Rectal smooth muscle tissue (tissue), 1 donor: ENCODE results near the gene GBX1.

Experiments used
- H3K27ac ChIP-seq: one replicate; pipeline ENCODE4 v1.7.0; 2013; ENCODE audit warnings: low read depth, low read length, inconsistent platforms
- H3K27me3 ChIP-seq: one replicate; pipeline ENCODE4 v1.7.0; 2013; ENCODE audit warnings: low read length; ENCODE audit not compliant: control insufficient read depth, insufficient read depth
- H3K36me3 ChIP-seq: one replicate; pipeline ENCODE4 v1.7.0; 2013; ENCODE audit warnings: low read length; ENCODE audit not compliant: control insufficient read depth, insufficient read depth
- H3K4me1 ChIP-seq: one replicate; pipeline ENCODE4 v1.7.0; 2013; ENCODE audit warnings: low read length; ENCODE audit not compliant: control insufficient read depth, insufficient read depth
- H3K4me3 ChIP-seq: one replicate; pipeline ENCODE4 v1.7.0; 2013; ENCODE audit warnings: low read length
- H3K9ac ChIP-seq: one replicate; pipeline ENCODE4 v1.7.0; 2013; ENCODE audit warnings: low read length

Gene GBX1

GRCh38 chr7:151189038-151189437, 21.5 kb upstream of the GBX1 start:
- H3K27me3 ChIP-seq, result no peaks in the 10 kb centered on the region
- H3K27ac ChIP-seq, result no peak overlapping the region
- H3K36me3 ChIP-seq, result no peaks in the 10 kb centered on the region
- H3K9ac ChIP-seq, result no peak overlapping the region
- H3K4me1 ChIP-seq, result no peaks in the 10 kb centered on the region
- H3K4me3 ChIP-seq, result no peak overlapping the region

DNA sequence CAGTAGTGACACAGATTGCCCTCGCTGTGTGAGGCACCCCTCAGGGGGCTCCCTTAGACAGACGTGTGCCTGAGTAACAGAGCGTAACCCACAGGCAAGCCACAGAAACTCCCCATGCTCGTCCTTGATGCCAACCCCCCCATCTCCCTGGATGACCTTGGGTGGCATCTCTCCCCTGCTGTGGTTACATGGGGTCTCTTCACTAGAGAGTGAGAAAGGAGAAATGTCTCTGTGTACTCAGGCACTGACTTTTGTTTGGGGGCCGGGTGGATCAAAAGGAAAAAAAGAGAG, 20.7 kb upstream of the GBX1 start:
- Histone ChIP-seq H3K4me1 (no peaks in the 10 kb centered on the region), H3K9ac (no peak overlapping the region), H3K27ac (no peak overlapping the region), H3K4me3 (no peak overlapping the region), H3K27me3 (no peaks in the 10 kb centered on the region), H3K36me3 (no peaks in the 10 kb centered on the region)

DNA sequence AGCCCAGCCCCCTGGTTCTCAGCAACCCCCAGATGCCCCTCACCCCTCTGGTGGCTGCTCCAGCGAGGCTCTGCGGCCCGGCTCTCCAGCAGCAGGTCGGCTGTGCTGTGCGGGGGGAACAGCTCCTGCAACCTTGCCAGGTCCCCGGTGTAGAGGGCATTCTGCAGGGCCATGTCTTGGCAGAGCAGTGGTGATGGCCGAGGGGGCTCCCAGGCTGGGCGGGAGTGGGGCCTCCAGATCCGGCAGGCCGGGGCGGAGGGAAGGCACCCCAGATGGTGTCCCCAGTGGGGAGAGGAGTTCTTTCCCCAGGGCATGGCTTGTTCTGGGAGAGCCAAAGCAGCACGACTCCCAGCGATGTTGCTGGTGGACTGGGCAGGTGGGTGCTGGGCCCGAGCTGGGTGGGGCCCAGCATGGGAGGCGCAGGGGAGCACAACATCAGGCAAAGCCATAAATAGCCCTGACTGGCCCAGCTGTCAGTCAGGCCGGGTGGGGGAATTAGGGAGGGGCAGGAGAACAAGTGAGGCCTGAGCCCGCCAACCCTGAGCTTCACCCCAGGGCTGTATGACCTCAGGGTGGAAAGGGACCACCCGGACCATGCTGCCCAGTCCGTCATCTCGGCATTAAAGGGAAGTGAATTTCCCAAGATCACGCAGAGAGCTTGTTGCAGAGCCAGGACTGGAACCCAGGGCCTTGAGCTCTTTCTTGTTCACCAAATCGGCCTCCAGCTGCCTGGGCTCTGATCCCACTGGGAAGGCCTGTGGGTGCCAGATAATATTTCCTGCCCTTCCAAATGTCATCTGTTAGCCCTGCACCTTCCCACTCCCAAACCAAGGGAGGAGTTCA, 20.1 kb upstream of the GBX1 start:
- Histone ChIP-seq H3K9ac (no peak overlapping the region), H3K27me3 (no peaks in the 10 kb centered on the region), H3K36me3 (no peaks in the 10 kb centered on the region), H3K27ac (no peak overlapping the region), H3K4me1 (no peaks in the 10 kb centered on the region), H3K4me3 (no peak overlapping the region)

DNA sequence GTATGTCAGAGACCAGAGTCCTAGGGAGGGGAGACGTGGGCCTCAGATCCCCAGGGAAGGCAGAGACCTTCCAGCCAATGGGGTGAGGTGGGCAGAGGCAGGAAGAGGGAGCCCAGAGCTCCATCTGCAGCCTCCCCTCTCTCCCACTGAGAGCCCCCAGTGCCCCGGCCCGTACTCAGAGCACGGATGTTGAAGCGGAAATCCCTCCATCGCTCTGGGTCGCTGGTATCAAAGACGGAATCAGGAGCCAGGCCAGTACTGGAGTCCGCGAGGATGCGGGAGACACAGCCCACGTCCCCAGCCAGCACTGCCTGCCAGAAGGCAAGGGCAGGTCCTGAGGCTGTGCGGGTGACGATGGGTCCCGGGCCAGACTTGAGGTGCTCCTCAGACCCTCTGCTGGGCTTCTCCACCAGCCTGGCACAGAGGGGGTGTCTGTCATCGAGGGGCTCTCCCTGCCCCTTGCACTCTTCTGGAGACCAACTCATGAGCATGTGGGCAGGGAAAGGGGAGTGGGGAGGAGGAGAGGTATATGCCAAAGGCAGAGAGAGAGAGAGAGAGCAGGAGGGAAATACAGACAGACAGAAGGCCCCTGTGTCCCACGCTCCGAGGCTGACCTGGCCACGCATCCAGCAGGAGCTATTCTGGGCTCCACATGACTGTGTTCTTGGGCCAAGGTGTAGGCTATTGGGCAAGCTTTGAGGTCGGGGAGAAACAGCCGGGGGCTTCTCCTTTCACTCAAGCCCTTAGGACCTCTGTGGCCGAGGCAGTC, 19.3 kb upstream of the GBX1 start, which contains the start of gene ASB10:
ASB10 (minus strand) TSS at position 611 of the 769 bp plus-strand sequence; CDS start at position 491, 120 bp downstream.
- Histone ChIP-seq H3K4me1 (no peaks in the 10 kb centered on the region), H3K36me3 (no peaks in the 10 kb centered on the region), H3K4me3 (no peak within 1 kb of the TSS), H3K27me3 (no peaks in the 10 kb centered on the region), H3K27ac (no peak within 1 kb of the TSS), H3K9ac (no peak within 1 kb of the TSS)

- Histone ChIP-seq H3K27me3 (no peaks in the 10 kb centered on the region), H3K4me1 (no peaks in the 10 kb centered on the region), H3K9ac (no peak overlapping the region), H3K36me3 (no peaks in the 10 kb centered on the region), H3K27ac (no peak overlapping the region), H3K4me3 (no peak overlapping the region)
These were observed 18.5 kb upstream of the GBX1 start for GRCh38 chr7:151185762-151186639.

DNA sequence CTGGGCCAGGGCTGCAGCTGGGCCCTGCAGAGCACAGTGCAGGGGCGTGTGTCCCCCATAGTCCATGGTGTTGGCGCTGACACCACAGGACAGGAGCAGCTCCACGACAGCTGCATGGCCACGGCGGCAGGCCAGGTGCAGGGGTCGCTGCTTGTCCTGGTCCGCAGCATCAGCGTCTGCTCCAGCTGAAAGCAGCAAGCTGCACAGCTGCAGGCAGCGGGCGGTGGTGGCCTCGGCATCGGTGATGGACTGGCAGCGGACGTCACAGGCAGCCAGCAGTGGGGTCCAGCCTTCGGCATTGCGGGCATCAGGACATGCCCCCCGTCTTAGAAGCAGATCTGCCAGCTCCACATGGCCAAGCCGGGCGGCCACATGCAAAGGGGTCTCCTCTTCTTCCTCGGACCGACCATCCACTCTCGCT, 13.5 kb upstream of the GBX1 start:
- Histone ChIP-seq H3K36me3 (no peaks in the 10 kb centered on the region), H3K4me3 (no peak overlapping the region), H3K9ac (no peak overlapping the region), H3K27me3 (no peaks in the 10 kb centered on the region), H3K4me1 (no peaks in the 10 kb centered on the region), H3K27ac (no peak overlapping the region)

DNA sequence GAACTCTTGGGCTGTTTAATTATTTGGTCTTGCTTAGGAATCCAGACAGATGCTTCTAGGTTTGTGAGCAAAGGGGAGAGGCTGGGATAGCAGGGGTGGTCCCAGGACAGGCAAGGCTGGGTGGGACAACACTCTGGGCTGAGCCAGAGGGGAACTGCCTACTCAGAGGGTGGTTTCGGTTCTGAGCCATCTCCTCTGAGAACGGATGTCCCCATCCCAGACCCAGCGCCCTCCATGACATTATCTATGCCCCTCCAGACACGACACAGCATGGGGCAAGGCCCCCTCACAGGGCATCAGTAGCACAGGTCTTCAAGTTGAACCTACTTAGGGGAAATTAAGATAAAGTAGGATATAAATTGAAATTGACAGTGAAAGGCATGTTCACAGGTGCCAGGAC, 12.5 kb upstream of the GBX1 start:
- Histone ChIP-seq H3K4me3 (no peak overlapping the region), H3K9ac (no peak overlapping the region), H3K4me1 (no peaks in the 10 kb centered on the region), H3K36me3 (no peaks in the 10 kb centered on the region), H3K27me3 (no peaks in the 10 kb centered on the region), H3K27ac (no peak overlapping the region)

GRCh38 chr7:151179287-151179860, 11.9 kb upstream of the GBX1 start:
- Histone ChIP-seq H3K9ac (no peak overlapping the region), H3K27me3 (no peaks in the 10 kb centered on the region), H3K27ac (no peak overlapping the region), H3K4me3 (no peak overlapping the region), H3K4me1 (no peaks in the 10 kb centered on the region), H3K36me3 (no peaks in the 10 kb centered on the region)

DNA sequence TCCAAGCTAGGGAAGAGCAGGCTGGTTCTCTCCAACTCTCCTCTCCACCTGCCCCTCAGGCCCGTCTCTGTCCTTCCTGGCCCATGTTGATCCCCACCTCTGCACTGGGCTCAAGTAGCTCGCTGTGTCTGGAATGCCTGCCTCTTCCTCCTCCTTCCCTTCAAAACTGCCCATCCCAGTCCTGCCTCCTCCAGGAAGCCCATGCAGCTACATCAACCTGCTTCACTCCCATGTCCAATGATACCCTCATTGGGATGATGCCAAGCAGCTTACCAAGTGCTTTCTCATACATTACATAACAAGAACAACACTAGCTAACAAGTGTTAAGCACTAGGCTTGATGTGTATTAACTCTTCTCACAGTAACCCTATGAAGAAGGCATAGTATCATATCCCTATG, 11.3 kb upstream of the GBX1 start:
- H3K27ac ChIP-seq, result no peak overlapping the region

GRCh38 chr7:151178236-151178635, 10.7 kb upstream of the GBX1 start:
- no peaks in the 10 kb centered on the region for H3K27me3 ChIP-seq
- no peak overlapping the region for H3K9ac ChIP-seq
- no peak overlapping the region for H3K4me3 ChIP-seq
- no peaks in the 10 kb centered on the region for H3K36me3 ChIP-seq
- no peak overlapping the region for H3K27ac ChIP-seq
- no peaks in the 10 kb centered on the region for H3K4me1 ChIP-seq

More for the DNA sequence above, 11.3 kb upstream of the GBX1 start:
- Histone ChIP-seq H3K4me3 (no peak overlapping the region), H3K9ac (no peak overlapping the region), H3K27me3 (no peaks in the 10 kb centered on the region), H3K36me3 (no peaks in the 10 kb centered on the region), H3K4me1 (no peaks in the 10 kb centered on the region)

DNA sequence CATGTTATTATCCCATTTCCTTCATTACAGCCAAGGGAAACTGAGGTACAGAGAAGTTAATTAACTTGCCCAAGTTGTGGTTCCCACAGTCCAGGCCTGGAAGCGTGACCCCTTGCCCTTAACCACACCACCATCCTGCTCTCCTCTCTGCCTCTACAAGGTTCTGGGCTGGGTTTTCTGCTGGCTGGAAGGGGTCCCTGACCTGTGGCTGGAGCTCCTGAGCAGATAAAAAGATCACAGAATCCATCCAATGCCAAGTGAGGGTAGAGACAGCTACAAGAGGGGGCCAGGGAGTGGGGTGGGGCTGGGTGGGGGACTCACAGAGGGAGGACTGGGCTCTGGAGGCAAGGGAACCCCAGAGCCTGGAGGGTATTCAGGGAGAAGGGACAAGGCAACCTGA, 9.8 kb upstream of the GBX1 start:
- H3K4me1 ChIP-seq, result no peaks in the 10 kb centered on the region
- no peaks in the 10 kb centered on the region for H3K36me3 ChIP-seq
- no peak overlapping the region for H3K4me3 ChIP-seq
- no peak overlapping the region for H3K27ac ChIP-seq
- no peaks in the 10 kb centered on the region for H3K27me3 ChIP-seq
- H3K9ac ChIP-seq, result no peak overlapping the region

DNA sequence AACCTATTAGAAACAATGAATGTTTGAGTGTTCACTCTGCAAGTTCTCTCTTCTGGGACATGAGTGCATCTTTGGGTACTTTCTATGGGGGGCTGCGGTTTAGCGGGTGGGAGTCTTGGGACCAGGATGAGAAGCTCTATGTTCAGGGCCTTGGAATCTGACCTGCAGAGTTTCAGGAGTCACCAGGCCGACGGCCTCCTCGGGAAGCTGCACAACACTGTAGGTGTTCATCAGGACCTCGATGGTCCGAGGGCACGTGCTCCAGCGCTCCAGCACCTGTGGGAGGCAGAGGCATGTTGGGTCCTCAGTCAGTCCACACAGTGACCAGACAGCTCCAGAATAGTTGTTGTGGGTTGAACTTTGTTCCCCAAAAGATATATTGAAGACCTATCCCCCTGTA, 8.9 kb upstream of the GBX1 start:
- Histone ChIP-seq H3K27ac (no peak overlapping the region), H3K4me1 (no peaks in the 10 kb centered on the region), H3K27me3 (no peaks in the 10 kb centered on the region), H3K36me3 (no peaks in the 10 kb centered on the region), H3K4me3 (no peak overlapping the region), H3K9ac (no peak overlapping the region)
